H1 (cell line): ENCODE data around the gene MAGEA8. TPM values are rescaled to one million over a fixed set of nuclear protein-coding genes. Genes with fewer than 3 reads are reported as not detected.

Experiments used
- BACH1 ChIP-seq: IDR thresholded peaks from 2 replicates; pipeline ENCODE4 v1.6.1; 2012; ENCODE audit warnings: low read length, improper control_type of control experiment
- CHD7 ChIP-seq: fragments of 300-600 bp; sonication (generic); IDR thresholded peaks from 2 replicates; pipeline ENCODE4 v1.7.1; 2012; ENCODE audit warnings: low read length, moderate library complexity, mild to moderate bottlenecking, inconsistent platforms; ENCODE audit not compliant: insufficient replicate concordance
- CREB1 ChIP-seq: IDR thresholded peaks from 2 replicates; pipeline ENCODE4 v1.6.1; 2012; ENCODE audit warnings: inconsistent platforms
- CTBP2 ChIP-seq: IDR thresholded peaks from 2 replicates; pipeline ENCODE4 v1.7.0; 2011; ENCODE audit warnings: borderline replicate concordance, mild to moderate bottlenecking, moderate library complexity, mixed read lengths, low read length; ENCODE audit not compliant: insufficient read depth, insufficient read length
- RAD21 ChIP-seq, 2 experiments: IDR thresholded peaks in 1 of 2; conservative IDR thresholded peaks in 1 of 2; 2 replicates each; pipeline ENCODE4 v1.6.1; 2011; ENCODE audit warnings: low read depth in 2 of 2, low read length in 2 of 2, improper control_type of control experiment in 1 of 2, inconsistent platforms in 1 of 2, mild to moderate bottlenecking in 1 of 2, moderate library complexity in 1 of 2
- SIRT6 ChIP-seq: IDR thresholded peaks from one replicate; pipeline ENCODE4 v1.7.1; 2012; ENCODE audit warnings: low read length, inconsistent platforms
- SP2 ChIP-seq: IDR thresholded peaks from 2 replicates; pipeline ENCODE4 v1.6.1; 2012; ENCODE audit warnings: mild to moderate bottlenecking, low read length, inconsistent platforms
- SP4 ChIP-seq: IDR thresholded peaks from 2 replicates; pipeline ENCODE4 v1.6.1; 2012; ENCODE audit warnings: low read length, inconsistent platforms
- USF2 ChIP-seq: IDR thresholded peaks from 2 replicates; pipeline ENCODE4 v1.6.1; 2011; ENCODE audit warnings: low read length, improper control_type of control experiment
- polyA plus RNA-seq, 7 experiments: library from polyadenylated mRNA; depleted of rRNA in 3 of 7; stranded (reverse) in 5 of 7; unstranded in 2 of 7; fragments of >200 nt in 5 of 7; fragments of 200-250 nt in 2 of 7; gene quantifications; 1 replicate in 5 of 7; 2 replicates in 1 of 7; 4 replicates in 1 of 7; pipeline versions ENCODE4 v1.2.1 to v1.2.3, GENCODE V29; 2011 to 2013; ENCODE audit warnings: missing spikeins in 2 of 7, mixed read lengths in 2 of 7
- total RNA-seq: library from RNA; stranded (reverse); fragmentation: NEBNext Ultra II Directional; extraction: Animal tissue kit (Norgen Biotek cat#: 25700); gene quantifications from 2 replicates; pipeline ENCODE4 v1.2.1, GENCODE V29; 2021
- TF ChIP-seq, protein P1 (sequence below): IDR thresholded peaks from 2 replicates; pipeline ENCODE4 v1.6.1; 2012; ENCODE audit warnings: inconsistent platforms

Gene MAGEA8
- total and polyA plus RNA-seq, 2 of the 8 experiments (the other 6 are each of a cell fraction or from before 2014, with no cell fraction given): not detected

DNA sequence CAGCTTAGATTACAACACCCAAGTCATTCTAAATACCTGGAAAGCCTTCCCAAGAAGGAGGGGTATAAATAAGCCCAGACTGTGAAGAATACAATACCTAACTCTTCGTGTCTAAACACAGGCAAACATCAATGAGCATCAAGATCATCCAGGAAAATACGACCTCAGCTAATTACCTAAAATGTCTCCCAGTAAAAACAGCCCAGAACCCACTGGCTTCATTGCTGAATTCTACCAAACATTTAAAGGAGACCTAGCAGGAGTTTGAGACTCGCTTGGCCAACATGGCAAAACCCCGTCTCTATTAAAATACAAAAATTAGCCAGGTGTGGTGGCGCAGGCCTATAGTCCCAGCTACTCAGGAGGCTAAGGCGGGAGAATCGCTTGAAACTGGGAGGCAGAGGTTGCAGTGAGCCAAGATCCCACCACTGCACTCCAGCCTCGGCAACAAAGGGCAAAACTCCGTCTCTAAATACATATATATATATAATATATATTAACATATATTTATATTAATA, 29.3 kb downstream of the MAGEA8 start (continued):
- TF ChIP-seq CHD7 (no peak), CREB1 (no peak), SP2 (no peak), RAD21 (IDR thresholded peaks at IDR 0.05 in 1 of 2, conservative IDR thresholded peaks at IDR 0.05 in 1 of 2; ENCODE audit: low read depth in 2 of 2, low read length in 2 of 2) (no peak), CTBP2 (no peak), SIRT6 (no peak), BACH1 (no peak), SP4 (no peak), USF2 (no peak)
- TF ChIP-seq, protein P1, sequence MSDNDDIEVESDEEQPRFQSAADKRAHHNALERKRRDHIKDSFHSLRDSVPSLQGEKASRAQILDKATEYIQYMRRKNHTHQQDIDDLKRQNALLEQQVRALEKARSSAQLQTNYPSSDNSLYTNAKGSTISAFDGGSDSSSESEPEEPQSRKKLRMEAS: no peak
